Loucy (cell line): Measurements from ENCODE around the gene NF1.

ENCODE experiments used
- CTCF ChIP-seq: fragments of 200-600 bp; sonication (generic); conservative IDR thresholded peaks from 2 replicates; pipeline ENCODE4 v1.5.1; 2014; ENCODE audit warnings: mild to moderate bottlenecking, antibody characterized with exemption, low read length
- EZH2phosphoT487 ChIP-seq: fragments of 200-600 bp; IDR thresholded peaks from 2 replicates; pipeline ENCODE4 v1.6.1; 2018; ENCODE audit warnings: antibody characterized with exemption, mild to moderate bottlenecking, moderate library complexity, borderline replicate concordance

- TF ChIP-seq CTCF (no peak), EZH2phosphoT487 (no peak)
Observed at GRCh38 chr17:31048780-31049179, 46.0 kb upstream of the NF1 start.
